GM19099 (cell line): ENCODE results near the gene NES.

Source experiments
- POLR2A ChIP-seq: IDR thresholded peaks from 3 replicates; pipeline ENCODE4 v1.6.1; 2011; ENCODE audit warnings: low read depth; ENCODE audit not compliant: insufficient read length; ENCODE audit errors: extremely low read depth

The NES gene

DNA sequence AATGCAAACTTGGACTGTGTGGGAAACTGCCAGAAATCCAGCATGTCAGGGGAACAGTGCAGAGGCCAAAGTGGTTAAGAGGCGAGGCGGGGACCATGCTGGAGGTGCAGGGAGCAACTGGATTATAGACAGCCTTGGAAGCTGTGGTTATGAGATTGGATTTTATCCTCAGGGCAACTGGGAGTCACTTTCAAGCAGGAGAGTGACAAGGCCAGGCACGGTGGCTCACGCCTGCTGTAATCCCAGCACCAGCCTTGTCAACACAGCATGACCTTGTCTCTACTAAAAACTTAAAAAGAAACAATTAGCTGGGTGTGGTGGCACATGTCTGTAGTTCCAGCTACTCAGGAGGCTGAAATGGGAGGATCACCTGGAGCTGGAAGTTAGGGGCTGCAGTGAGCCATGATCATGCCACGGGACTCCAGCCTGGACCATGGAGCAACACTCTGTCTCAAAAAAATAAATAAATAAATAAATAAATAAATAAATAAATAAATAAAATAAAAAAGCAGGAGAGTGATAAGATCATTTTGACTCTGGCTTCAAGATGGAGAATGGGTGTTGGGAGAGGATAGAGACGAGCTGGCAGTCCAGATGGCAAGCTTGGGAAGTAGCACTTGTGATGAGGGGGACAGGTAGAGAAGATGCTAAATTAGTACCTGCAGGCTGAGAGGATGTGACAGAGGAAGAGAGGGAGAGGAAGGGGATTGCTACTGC, 54.5 kb downstream of the NES start:
- TF ChIP-seq POLR2A, result no peak

DNA sequence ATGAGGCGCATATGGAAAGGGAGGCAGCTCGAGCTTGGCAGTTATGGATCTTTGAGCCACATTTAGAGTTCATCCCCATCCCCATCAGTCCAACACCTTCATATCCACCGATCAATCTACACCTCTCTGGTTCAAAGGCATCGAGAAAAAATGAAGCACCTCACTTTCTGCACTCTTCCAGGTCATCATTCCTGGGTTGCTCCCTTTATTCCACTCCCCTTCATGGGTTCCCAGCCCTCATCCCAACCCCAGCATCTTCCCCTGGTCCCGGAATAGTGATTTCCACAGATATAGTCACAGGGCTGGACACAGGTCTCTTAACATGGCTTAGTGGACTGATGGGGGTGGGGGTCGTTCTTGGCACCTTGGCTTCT, 57.6 kb downstream of the NES start:
- TF ChIP-seq POLR2A, result no peak

DNA sequence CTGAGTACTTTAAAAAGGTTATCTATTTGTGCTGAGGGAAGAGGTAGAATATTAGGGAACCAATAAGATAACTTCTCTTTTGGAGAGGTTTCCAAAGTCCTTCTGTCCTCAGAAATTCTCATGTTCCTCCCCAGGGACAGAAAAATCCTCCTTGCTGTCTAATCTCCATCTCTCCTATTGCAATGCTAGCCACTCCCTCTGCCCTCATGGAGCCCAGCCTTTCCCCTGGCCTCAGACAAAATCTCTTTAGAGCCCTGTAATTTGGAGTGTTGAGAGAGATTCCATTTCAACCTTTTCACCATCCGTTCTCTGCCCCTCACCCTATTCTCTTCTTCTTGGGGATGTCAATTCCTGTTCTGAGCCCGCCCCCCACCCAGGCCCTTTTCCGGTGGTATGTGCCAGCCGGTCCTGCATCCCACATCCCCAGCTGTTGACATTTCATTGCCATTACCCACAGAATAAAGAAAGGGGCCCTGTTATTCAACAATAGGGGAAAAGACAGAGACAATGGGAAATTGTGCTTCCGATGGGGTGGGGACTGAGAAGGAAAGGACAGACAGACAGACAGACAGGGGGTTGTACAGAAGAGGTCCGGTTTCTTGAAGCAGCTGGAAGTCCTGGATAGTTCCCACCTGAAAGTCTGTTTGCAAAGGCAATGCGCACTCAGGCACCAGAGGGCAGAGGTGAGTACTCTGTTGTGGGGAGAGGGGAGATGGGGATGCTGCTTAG, 58.2 kb downstream of the NES start, which contains the start of gene HAPLN2:
TSS of gene HAPLN2 (plus strand) at position 563 of the 729 bp plus-strand sequence. CDS start 4,076 bp downstream, outside the sequence.
- no peak for TF ChIP-seq POLR2A
